ENCODE measurements around the gene EGLN1. TPM values are rescaled to one million over a fixed set of nuclear protein-coding genes. Genes with fewer than 3 reads are reported as not detected.

The EGLN1 gene
- total RNA-seq, 4 donors from 2014 or later: 17.6 to 65.1 (median 47.4) TPM

DNA sequence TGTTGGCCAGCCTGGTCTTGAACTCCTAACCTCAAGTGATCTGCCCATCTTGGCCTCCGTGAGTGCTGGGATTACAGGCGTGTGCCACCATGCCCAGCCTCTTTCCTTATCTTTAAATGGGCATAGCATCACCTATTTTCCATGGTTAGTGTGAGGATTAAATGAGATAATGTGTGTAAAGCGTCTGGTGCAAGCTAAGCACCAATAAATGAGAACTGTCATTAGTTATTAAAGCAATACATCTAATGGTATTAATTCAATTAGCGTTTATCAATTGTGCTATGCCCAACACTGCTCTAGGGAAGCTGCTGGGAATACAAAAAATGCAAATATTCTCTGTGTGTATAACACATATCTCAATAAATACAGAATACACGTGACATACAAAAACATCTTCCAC is 94.5 kb downstream of the EGLN1 start:
- H3K27me3 ChIP-seq: no peaks in the 10 kb centered on the region
- no peaks in the 10 kb centered on the region for H3K36me3 ChIP-seq
- TF ChIP-seq POLR2A (IDR thresholded peaks at IDR 0.05): no peak
- TF ChIP-seq, protein P1, sequence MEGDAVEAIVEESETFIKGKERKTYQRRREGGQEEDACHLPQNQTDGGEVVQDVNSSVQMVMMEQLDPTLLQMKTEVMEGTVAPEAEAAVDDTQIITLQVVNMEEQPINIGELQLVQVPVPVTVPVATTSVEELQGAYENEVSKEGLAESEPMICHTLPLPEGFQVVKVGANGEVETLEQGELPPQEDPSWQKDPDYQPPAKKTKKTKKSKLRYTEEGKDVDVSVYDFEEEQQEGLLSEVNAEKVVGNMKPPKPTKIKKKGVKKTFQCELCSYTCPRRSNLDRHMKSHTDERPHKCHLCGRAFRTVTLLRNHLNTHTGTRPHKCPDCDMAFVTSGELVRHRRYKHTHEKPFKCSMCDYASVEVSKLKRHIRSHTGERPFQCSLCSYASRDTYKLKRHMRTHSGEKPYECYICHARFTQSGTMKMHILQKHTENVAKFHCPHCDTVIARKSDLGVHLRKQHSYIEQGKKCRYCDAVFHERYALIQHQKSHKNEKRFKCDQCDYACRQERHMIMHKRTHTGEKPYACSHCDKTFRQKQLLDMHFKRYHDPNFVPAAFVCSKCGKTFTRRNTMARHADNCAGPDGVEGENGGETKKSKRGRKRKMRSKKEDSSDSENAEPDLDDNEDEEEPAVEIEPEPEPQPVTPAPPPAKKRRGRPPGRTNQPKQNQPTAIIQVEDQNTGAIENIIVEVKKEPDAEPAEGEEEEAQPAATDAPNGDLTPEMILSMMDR (IDR thresholded peaks at IDR 0.05): no peak
- no peak overlapping the region for H3K27ac ChIP-seq
- no peaks in the 10 kb centered on the region for H3K9me3 ChIP-seq
- H3K4me1 ChIP-seq: no peaks in the 10 kb centered on the region
- H3K4me3 ChIP-seq: no peak overlapping the region
- intact Hi-C loops (cut with DNase I; ENCODE audit: low total_unique reads): no loop called here
- no peak for DNase-seq

DNA sequence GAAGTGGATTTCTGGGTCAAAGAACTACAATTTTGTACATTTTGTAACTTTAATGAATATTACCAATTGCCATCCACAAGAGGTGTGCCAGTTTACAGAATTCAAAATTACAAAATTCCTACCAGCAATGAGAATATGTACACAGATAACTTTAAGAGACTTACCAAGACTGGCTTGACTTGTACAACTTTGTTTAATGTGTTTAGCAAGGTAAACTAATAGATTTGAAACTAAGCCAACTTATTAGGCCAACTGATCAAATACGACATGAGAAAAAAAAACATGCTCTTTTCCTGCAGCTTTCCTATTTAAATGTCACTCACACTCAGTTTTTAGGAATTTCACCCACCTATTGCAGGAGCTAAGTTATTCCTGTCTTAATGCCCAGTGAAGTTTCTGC is 95.8 kb downstream of the EGLN1 start:
- DNase-seq: no peak
- no peak overlapping the region for H3K4me3 ChIP-seq
- intact Hi-C loops (cut with DNase I; ENCODE audit: low total_unique reads): no loop called here
- H3K9me3 ChIP-seq: no peaks in the 10 kb centered on the region
- TF ChIP-seq, protein P1 (IDR thresholded peaks at IDR 0.05): no peak
- TF ChIP-seq POLR2A (IDR thresholded peaks at IDR 0.05): no peak
- H3K36me3 ChIP-seq: no peaks in the 10 kb centered on the region
- no peak overlapping the region for H3K27ac ChIP-seq
- no peaks in the 10 kb centered on the region for H3K4me1 ChIP-seq
- no peaks in the 10 kb centered on the region for H3K27me3 ChIP-seq

DNA sequence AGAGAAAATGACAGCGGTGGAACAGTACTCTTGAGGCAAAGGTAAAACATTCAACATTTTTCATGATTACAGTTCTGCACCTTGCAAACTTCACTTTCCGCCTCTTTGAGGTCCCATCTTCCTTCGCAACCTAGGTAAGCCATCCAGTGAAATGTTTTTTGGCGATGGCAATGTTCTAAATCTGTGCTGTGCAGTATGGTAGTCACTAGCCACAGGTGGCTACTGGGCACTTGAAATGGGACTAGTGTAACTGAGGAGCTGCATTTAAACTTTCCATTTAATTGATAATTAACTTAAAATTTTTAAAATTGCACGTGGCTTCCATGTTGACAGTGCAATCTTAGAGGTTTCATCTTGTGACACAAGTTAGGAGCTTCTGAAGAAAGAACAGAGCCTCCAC is 97.4 kb downstream of the EGLN1 start:
- Histone ChIP-seq H3K27ac (no peak overlapping the region), H3K9me3 (no peaks in the 10 kb centered on the region), H3K4me1 (no peaks in the 10 kb centered on the region), H3K36me3 (no peaks in the 10 kb centered on the region), H3K4me3 (no peak overlapping the region), H3K27me3 (no peaks in the 10 kb centered on the region)
- TF ChIP-seq POLR2A (IDR thresholded peaks at IDR 0.05): no peak
- TF ChIP-seq, protein P1 (IDR thresholded peaks at IDR 0.05): no peak
- intact Hi-C loops (cut with DNase I; ENCODE audit: low total_unique reads): no loop called here
- DNase-seq: no peak

DNA sequence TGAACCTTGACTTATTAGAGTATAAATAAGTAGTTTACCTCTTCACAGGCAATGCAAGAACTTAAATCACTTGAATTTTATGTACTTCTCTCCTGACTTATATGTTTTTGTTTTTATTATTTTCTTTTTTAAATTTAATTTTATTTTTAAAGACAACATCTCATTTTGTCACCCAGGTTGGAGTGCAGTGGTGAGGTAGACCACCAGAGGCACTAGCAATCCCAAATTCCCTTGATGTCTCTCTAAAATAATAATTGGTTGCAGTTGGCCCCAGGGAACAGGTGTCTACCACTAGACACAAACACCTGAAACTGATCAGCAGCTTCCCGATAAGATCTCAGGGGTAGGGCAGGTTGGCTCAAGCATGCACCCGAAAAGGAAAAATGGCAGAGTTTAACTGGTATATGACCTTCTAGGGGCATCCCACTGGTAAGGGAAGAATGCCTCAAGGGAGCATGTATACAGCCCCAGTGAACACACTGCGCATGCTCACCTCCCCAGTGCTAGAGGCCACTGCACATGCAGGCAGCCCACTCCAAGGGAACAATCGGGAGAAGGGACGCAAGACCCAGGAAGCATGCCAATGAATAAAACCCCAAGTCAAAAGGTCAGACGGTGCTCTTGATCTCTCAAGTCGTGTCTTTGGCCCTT is 99.1 kb downstream of the EGLN1 start:
- no peak overlapping the region for H3K27ac ChIP-seq
- DNase-seq: no peak
- no peaks in the 10 kb centered on the region for H3K36me3 ChIP-seq
- intact Hi-C loops (cut with DNase I; ENCODE audit: low total_unique reads): no loop called here
- no peaks in the 10 kb centered on the region for H3K27me3 ChIP-seq
- no peak for TF ChIP-seq POLR2A (IDR thresholded peaks at IDR 0.05)
- TF ChIP-seq, protein P1 (IDR thresholded peaks at IDR 0.05): no peak
- H3K9me3 ChIP-seq: no peaks in the 10 kb centered on the region
- H3K4me3 ChIP-seq: no peak overlapping the region
- no peaks in the 10 kb centered on the region for H3K4me1 ChIP-seq

DNA sequence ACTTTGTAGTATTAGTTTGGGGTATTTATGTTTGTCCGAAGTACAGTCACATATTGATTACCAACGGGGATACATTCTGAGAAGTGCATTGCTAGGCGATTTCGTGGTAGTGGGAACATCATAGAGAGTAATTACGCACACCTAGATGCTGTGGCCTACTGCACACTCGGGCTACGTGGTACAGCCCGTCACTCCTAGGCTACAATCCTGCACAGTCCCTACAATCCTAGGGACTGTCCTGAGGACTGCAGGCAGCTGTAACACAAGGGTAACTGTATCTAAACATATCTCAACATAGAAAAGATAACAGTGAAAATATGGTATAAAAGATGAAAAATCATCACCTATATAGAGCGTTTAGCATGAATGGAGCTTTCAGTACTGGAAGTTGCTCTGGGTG is 103.0 kb downstream of the EGLN1 start:
- TF ChIP-seq POLR2A (IDR thresholded peaks at IDR 0.05): no peak
- TF ChIP-seq, protein P1 (IDR thresholded peaks at IDR 0.05): no peak
- Histone ChIP-seq H3K27ac (no peak overlapping the region), H3K27me3 (no peaks in the 10 kb centered on the region), H3K9me3 (no peaks in the 10 kb centered on the region), H3K36me3 (no peaks in the 10 kb centered on the region), H3K4me1 (no peaks in the 10 kb centered on the region), H3K4me3 (no peak overlapping the region)
- intact Hi-C loops (cut with DNase I; ENCODE audit: low total_unique reads): no loop called here
- DNase-seq: no peak
